GM12864 (cell line): ENCODE data around the gene SCD.
"Not testable (repeated sequence)": the region's sequence is repeated elsewhere in the genome, so short reads cannot be mapped to it uniquely, and the experiment has no call there.

Experiments
- DNase-seq: peaks from one replicate; pipeline ENCODE4 v3.0.0-alpha.2; 2011; ENCODE audit warnings: low read depth
- H3K4me3 ChIP-seq: 2 replicates; pipeline ENCODE4 v1.5.1; 2011; ENCODE audit warnings: mild to moderate bottlenecking, low read depth, low read length, control low read depth
- TF ChIP-seq, protein P1 (sequence below): IDR thresholded peaks from 2 replicates; pipeline ENCODE4 v1.5.1; 2011; ENCODE audit warnings: low read depth, mild to moderate bottlenecking, moderate library complexity, low read length, control low read depth, inconsistent platforms; ENCODE audit errors: missing control alignments

SCD gene

DNA sequence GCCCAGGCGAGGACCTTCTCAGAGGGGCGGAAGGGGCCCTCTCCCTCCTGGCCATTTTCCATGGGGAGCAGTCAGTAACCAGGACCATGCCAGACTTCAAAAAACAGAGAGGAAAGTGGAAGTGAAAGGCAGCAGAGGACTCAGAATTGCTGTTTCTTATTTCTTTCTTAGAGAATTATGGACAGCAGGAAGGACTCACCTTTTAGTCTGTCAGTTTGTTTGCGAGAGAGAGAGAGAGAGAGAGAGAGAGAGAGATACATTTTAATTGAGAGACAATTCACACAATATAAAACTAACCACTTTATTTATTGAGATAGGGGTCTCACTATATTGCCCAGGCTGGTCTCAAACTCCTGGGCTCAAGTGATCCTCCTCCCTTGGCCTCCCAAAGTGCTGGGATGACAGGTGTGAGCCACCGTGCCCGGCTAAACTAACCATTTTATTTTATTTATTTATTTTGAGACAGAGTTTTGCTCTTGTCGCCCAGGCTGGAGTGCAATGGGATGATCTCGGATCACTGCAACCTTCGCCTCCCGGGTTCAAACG, 24.5 kb downstream of the SCD start:
- TF ChIP-seq, protein P1, sequence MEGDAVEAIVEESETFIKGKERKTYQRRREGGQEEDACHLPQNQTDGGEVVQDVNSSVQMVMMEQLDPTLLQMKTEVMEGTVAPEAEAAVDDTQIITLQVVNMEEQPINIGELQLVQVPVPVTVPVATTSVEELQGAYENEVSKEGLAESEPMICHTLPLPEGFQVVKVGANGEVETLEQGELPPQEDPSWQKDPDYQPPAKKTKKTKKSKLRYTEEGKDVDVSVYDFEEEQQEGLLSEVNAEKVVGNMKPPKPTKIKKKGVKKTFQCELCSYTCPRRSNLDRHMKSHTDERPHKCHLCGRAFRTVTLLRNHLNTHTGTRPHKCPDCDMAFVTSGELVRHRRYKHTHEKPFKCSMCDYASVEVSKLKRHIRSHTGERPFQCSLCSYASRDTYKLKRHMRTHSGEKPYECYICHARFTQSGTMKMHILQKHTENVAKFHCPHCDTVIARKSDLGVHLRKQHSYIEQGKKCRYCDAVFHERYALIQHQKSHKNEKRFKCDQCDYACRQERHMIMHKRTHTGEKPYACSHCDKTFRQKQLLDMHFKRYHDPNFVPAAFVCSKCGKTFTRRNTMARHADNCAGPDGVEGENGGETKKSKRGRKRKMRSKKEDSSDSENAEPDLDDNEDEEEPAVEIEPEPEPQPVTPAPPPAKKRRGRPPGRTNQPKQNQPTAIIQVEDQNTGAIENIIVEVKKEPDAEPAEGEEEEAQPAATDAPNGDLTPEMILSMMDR = no peak
- DNase-seq = no peak
- H3K4me3 ChIP-seq = no peak overlapping the region; the same call in 1 of the 2 replicates

- H3K4me3 ChIP-seq = peak overlapping the region; percentile 84
- TF ChIP-seq, protein P1 = no peak
- DNase-seq = no peak
Observed at GRCh38 chr10:100372415-100373297, 25.6 kb downstream of the SCD start.

DNA sequence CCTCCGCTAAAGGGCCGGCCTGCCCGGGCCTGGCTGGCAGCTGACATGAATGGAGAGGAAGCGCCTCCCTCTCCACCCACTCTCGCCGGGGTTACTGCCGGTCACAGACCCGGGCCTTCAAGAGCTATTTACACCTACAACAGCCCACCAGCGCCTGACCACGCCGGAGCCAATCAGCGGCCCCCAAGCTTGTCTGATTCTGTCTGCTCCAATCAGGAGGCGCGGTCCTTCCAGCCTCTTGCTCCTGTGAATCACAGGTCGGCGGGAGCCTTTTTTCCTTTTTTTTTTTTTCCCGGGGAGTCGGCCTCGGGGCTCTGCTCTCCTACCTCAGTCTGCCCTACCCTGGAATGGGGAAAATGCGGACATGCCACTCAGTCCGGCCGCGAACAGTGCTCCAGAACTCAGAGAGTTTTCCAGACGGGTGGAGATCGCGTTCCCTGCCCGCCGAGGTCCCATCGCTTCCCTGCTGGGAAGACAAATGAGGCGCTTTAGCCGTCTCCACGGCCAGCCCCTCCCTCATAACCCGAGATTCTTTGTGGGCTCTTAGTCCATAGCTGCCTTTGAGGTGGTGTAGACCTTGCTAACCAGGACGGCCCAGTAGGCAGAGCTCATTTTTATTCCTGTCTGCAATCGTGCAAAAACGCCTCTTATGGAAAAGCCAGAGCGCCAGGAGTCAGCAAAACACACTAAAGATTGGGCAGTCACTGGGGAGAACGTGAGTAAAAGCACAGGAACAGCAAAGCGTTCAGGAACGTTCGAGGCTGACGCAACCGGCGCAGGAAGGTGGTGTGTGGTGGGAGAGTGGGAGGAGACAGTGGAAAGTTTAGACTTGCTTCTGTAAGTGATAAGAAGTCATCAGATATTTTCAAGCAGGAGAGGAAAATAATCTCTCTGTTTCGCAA, 26.5 kb downstream of the SCD start:
- H3K4me3 ChIP-seq = peak overlapping the region; percentile 84
- TF ChIP-seq, protein P1 = no peak
- peak; percentile 91 for DNase-seq

GRCh38 chr10:100374200-100374655, 27.2 kb downstream of the SCD start:
- DNase-seq = no peak
- H3K4me3 ChIP-seq = peak overlapping the region; percentile 84
- TF ChIP-seq, protein P1 = no peak

- H3K4me3 ChIP-seq = peak overlapping the region; percentile 84
- DNase-seq = not testable (repeated sequence)
Observed at GRCh38 chr10:100374677-100375353, 27.8 kb downstream of the SCD start.

DNA sequence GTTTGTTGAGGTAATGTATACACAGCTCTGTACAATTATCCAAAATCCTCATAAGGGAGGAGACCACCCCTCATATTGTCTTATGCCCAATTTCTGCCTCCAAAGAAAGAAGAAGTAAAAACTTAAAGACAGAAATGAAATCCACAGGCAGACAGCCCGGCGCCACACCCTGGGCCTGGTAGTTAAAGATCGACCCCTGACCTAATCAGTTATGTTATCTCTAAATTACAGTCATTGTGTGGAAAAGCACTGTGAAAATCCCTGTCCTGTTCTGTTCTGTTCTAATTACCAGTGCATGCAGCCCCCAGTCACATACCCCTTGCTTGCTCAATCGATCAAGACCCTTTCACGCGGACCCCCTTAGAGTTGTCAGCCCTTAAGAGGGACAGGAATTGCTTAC, 29.6 kb downstream of the SCD start:
- DNase-seq, H3K4me3 ChIP-seq: not testable (repeated sequence)

DNA sequence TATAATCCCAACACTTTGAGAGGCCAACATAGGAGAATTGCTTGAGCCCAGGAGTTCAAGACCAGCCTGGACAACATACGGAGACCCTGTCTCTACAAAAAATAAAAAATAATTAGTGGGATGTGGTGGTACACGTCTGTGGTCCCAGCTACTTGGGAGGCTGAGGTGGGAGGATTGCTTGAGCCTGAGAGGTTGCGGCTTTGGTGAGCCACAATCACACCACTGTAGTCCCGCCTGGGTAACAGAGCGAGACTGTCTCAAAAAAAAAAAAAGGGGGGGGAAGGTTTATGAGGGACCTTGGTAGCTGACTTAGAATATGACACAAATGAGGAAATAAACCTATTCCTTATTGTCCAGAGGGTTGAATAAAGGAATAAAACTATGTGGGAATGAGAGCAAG, 30.8 kb downstream of the SCD start:
- no peak overlapping the region for H3K4me3 ChIP-seq
- no peak for DNase-seq
- TF ChIP-seq, protein P1 = no peak
